MCF 10A (cell line): ENCODE results near the gene LRP1B. TPM values are rescaled to one million over a fixed set of nuclear protein-coding genes. Genes with fewer than 3 reads are reported as not detected.

ENCODE experiments used
- BruUV-seq: library from RNA; stranded (reverse); fragments of 400-500 nt; replicated peaks from 2 replicates; lab custom pipeline; 2021; lab: Mats Ljungman, UMichigan
- CTCF ChIA-PET: fragments of 300-600 bp; sonication (Branson Sonifier 250); formaldehyde crosslinking; extraction: SDS; loops from one replicate; lab custom pipeline; 2021; ENCODE audit warnings: antibody characterized with exemption, inconsistent platforms; lab: Yijun Ruan, JAX
- POLR2A ChIA-PET: fragments of 300-600, 350-650 bp; sonication (Branson Sonifier 250); formaldehyde crosslinking; extraction: SDS; loops from one replicate; lab custom pipeline; 2020; ENCODE audit warnings: antibody characterized with exemption, inconsistent platforms; lab: Yijun Ruan, JAX
- DNase-seq: peaks from one replicate; pipeline ENCODE4 v3.0.0-alpha.2; 2018; ENCODE audit not compliant: unreplicated experiment
- H3K27ac Mint-ChIP-seq: one replicate; pipeline ENCODE4 v1.8.0; 2022; ENCODE audit warnings: mild to moderate bottlenecking, low read depth, mixed read lengths; ENCODE audit not compliant: unreplicated experiment
- H3K27me3 Mint-ChIP-seq: one replicate; pipeline ENCODE4 v1.8.0; 2022; ENCODE audit warnings: mixed read lengths; ENCODE audit not compliant: insufficient read depth, unreplicated experiment
- H3K36me3 Mint-ChIP-seq: one replicate; pipeline ENCODE4 v1.8.0; 2022; ENCODE audit warnings: mild to moderate bottlenecking, moderate library complexity, mixed read lengths; ENCODE audit not compliant: insufficient read depth, unreplicated experiment
- H3K4me1 Mint-ChIP-seq: one replicate; pipeline ENCODE4 v1.8.0; 2022; ENCODE audit warnings: mixed read lengths; ENCODE audit not compliant: insufficient read depth, unreplicated experiment
- H3K4me3 Mint-ChIP-seq: one replicate; pipeline ENCODE4 v1.8.0; 2022; ENCODE audit warnings: mild to moderate bottlenecking, moderate library complexity, mixed read lengths; ENCODE audit not compliant: unreplicated experiment
- H3K9me3 Mint-ChIP-seq: one replicate; pipeline ENCODE4 v1.8.0; 2022; ENCODE audit warnings: mixed read lengths; ENCODE audit not compliant: unreplicated experiment
- CTCF ChIP-seq: fragments of 200-600 bp; IDR thresholded peaks from one replicate; pipeline ENCODE4 v1.8.0; 2022; ENCODE audit warnings: antibody characterized with exemption, mild to moderate bottlenecking; ENCODE audit not compliant: unreplicated experiment
- intact Hi-C: fragments of 100-400 bp; cut with micrococcal nuclease; formaldehyde crosslinking; loops from 2 replicates; pipeline ENCODE4 v1.14.1; 2022
- total RNA-seq: library from RNA; stranded (reverse); gene quantifications from 2 replicates; pipeline ENCODE4 v1.2.3, GENCODE V29; 2022

Gene LRP1B
- total RNA-seq, 1 experiment from 2014 or later = not detected

GRCh38 chr2:141534666-141535362, 596.0 kb downstream of the LRP1B start:
- Mint-ChIP-seq H3K9me3 (no peaks in the 10 kb centered on the region), H3K36me3 (no peaks in the 10 kb centered on the region), H3K4me1 (no peaks in the 10 kb centered on the region), H3K4me3 (no peak overlapping the region), H3K27ac (no peak overlapping the region), H3K27me3 (peaks cover 85% of the 10 kb centered on the region)
- CTCF ChIA-PET = no interaction called here
- BruUV-seq = no TSS peak
- TF ChIP-seq CTCF = no peak
- intact Hi-C loops = no loop called here
- POLR2A ChIA-PET = no interaction called here
- no peak for DNase-seq

- CTCF ChIA-PET = no interaction called here
- intact Hi-C loops = no loop called here
These were observed 601.2 kb downstream of the LRP1B start for GRCh38 chr2:141529659-141530058.

GRCh38 chr2:141528990-141529389, 601.8 kb downstream of the LRP1B start:
- no peak overlapping the region for H3K27ac Mint-ChIP-seq
- no peaks in the 10 kb centered on the region for H3K36me3 Mint-ChIP-seq
- no TSS peak for BruUV-seq
- H3K27me3 Mint-ChIP-seq = peaks cover 39% of the 10 kb centered on the region
- no peak for DNase-seq
- CTCF ChIA-PET = no interaction called here
- POLR2A ChIA-PET = no interaction called here
- H3K4me3 Mint-ChIP-seq = no peak overlapping the region
- no peak for TF ChIP-seq CTCF
- no peaks in the 10 kb centered on the region for H3K9me3 Mint-ChIP-seq
- no peaks in the 10 kb centered on the region for H3K4me1 Mint-ChIP-seq
- intact Hi-C loops = no loop called here

More at GRCh38 chr2:141529659-141530058, 601.2 kb downstream of the LRP1B start:
- Mint-ChIP-seq H3K36me3 (no peaks in the 10 kb centered on the region), H3K9me3 (no peaks in the 10 kb centered on the region), H3K27ac (no peak overlapping the region), H3K4me3 (no peak overlapping the region), H3K27me3 (peaks cover 46% of the 10 kb centered on the region), H3K4me1 (no peaks in the 10 kb centered on the region)
- no peak for TF ChIP-seq CTCF
- no peak for DNase-seq
- POLR2A ChIA-PET = no interaction called here
- BruUV-seq = no TSS peak

- no TSS peak for BruUV-seq
- POLR2A ChIA-PET = no interaction called here
- intact Hi-C loops = no loop called here
- no peak overlapping the region for H3K4me3 Mint-ChIP-seq
- H3K9me3 Mint-ChIP-seq = no peaks in the 10 kb centered on the region
- TF ChIP-seq CTCF = no peak
- no peaks in the 10 kb centered on the region for H3K4me1 Mint-ChIP-seq
- CTCF ChIA-PET = no interaction called here
- H3K27ac Mint-ChIP-seq = no peak overlapping the region
- no peaks in the 10 kb centered on the region for H3K36me3 Mint-ChIP-seq
- DNase-seq = no peak
- H3K27me3 Mint-ChIP-seq = peaks cover 28% of the 10 kb centered on the region
These were observed 604.1 kb downstream of the LRP1B start for GRCh38 chr2:141526760-141527159.
